Activated naive CD8-positive, alpha-beta T cell treated with anti-CD3 and anti-CD28 coated beads for 36 hours (primary cell): ENCODE data around the gene EMID1. TPM values are rescaled to one million over a fixed set of nuclear protein-coding genes. Genes with fewer than 3 reads are reported as not detected.
"Not testable (repeated sequence)": the region's sequence is repeated elsewhere in the genome, so short reads cannot be mapped to it uniquely, and the experiment has no call there.

Source experiments
- DNase-seq: peaks from one replicate; pipeline ENCODE4 v3.0.0; 2021
- H3K27ac Mint-ChIP-seq: one replicate; pipeline ENCODE4 v1.8.0; 2022; ENCODE audit warnings: mild to moderate bottlenecking, moderate library complexity, mixed read lengths
- H3K27me3 Mint-ChIP-seq: one replicate; pipeline ENCODE4 v1.8.0; 2022; ENCODE audit warnings: mild to moderate bottlenecking, mixed read lengths
- H3K36me3 Mint-ChIP-seq: one replicate; pipeline ENCODE4 v1.8.0; 2021; ENCODE audit warnings: mild to moderate bottlenecking, mixed read lengths
- H3K4me1 Mint-ChIP-seq: one replicate; pipeline ENCODE4 v1.8.0; 2021; ENCODE audit warnings: mixed read lengths
- H3K4me3 Mint-ChIP-seq: one replicate; pipeline ENCODE4 v1.8.0; 2022; ENCODE audit warnings: mild to moderate bottlenecking, moderate library complexity, mixed read lengths
- H3K9me3 Mint-ChIP-seq: one replicate; pipeline ENCODE4 v1.8.0; 2022; ENCODE audit warnings: mixed read lengths
- total RNA-seq, 2 experiments: library from RNA; stranded (reverse); gene quantifications; one replicate each; pipeline ENCODE4 v1.2.3, GENCODE V29; 2021

Gene EMID1
- total RNA-seq, 2 experiments from 2014 or later = not detected

GRCh38 chr22:29226351-29226981, 20.8 kb downstream of the EMID1 start:
- Mint-ChIP-seq H3K4me3 (no peak overlapping the region), H3K27ac (no peak overlapping the region), H3K36me3 (no peaks in the 10 kb centered on the region), H3K27me3 (no peaks in the 10 kb centered on the region), H3K4me1 (no peaks in the 10 kb centered on the region), H3K9me3 (no peaks in the 10 kb centered on the region)
- no peak for DNase-seq

DNA sequence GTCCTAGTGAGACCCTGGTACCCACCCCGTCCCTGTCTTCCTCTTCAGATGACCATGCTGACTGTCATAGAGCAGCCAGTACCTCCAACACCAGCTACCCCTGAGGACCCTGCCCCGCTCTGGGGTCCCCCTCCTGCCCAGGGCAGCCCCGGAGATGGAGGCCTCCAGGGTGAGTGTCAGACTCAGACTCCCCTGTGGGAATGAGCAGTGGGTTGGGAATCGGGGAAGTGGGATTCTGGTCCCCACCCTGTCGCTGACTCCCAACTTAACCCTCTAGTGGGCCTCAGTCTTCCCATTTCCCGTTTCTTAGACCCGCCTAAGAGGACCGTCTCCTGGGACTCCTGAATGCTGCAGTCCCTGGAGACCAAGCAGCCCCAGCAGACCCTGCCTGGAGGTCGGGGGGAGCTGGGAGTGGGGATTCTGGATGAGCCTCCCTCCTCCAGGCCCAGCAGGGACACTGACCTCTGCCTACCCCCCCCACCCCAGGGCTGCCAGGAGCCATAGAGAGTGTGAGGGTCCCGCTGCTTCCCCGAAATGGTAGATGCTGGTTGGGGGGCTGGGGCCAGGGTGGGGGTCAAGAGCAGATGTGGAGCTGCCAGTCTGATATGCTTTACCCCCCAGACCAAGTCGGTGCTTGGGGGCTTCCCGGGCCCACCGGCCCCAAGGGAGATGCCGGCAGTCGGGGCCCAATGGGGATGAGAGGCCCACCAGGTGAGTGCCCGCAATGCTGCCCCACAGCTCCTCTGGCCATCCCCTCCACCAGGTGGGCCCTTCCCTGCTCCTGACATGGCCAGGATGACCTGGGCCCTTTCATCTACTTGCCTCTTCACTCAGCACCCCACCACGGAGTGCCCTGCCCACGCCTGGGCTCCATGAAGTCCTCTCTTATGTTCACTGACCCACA, 25.5 kb downstream of the EMID1 start:
- Mint-ChIP-seq H3K4me3 (no peak overlapping the region), H3K27ac (no peak overlapping the region), H3K27me3 (peaks cover 4% of the 10 kb centered on the region), H3K9me3 (peaks cover 3% of the 10 kb centered on the region), H3K36me3 (no peaks in the 10 kb centered on the region), H3K4me1 (no peaks in the 10 kb centered on the region)
- no peak for DNase-seq

GRCh38 chr22:29231971-29232959, 26.6 kb downstream of the EMID1 start:
- no peak for DNase-seq
- no peak overlapping the region for H3K4me3 Mint-ChIP-seq
- no peaks in the 10 kb centered on the region for H3K36me3 Mint-ChIP-seq
- peaks cover 4% of the 10 kb centered on the region for H3K27me3 Mint-ChIP-seq
- H3K9me3 Mint-ChIP-seq = peaks cover 3% of the 10 kb centered on the region
- H3K4me1 Mint-ChIP-seq = no peaks in the 10 kb centered on the region
- no peak overlapping the region for H3K27ac Mint-ChIP-seq

- Mint-ChIP-seq H3K36me3 (no peaks in the 10 kb centered on the region), H3K4me1 (no peaks in the 10 kb centered on the region)
These were observed 27.7 kb downstream of the EMID1 start for GRCh38 chr22:29233277-29233877.

DNA sequence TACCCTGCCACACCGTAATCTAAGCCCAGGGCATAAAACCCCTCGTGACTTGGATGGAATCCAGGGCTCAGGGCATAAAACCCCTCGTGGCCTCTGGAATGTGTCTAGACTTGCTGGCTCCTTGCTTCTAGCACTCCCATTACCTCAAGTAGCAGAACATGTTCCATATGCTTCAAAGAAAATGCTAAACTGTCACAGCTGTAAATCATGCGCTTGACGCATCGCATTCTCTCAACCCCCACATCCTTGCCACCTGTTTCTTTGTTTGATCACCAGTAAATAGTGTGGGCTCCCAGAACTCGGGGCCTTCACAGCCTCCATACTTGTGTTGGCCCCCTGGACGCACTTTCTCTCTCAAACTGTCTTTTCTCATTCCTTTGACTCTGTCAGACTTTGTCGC, 34.8 kb downstream of the EMID1 start:
- H3K4me3 Mint-ChIP-seq, DNase-seq, H3K36me3 Mint-ChIP-seq, H3K27ac Mint-ChIP-seq, H3K4me1 Mint-ChIP-seq: not testable (repeated sequence)
- peaks cover 31% of the 10 kb centered on the region for H3K27me3 Mint-ChIP-seq
- peaks cover 15% of the 10 kb centered on the region for H3K9me3 Mint-ChIP-seq

More at GRCh38 chr22:29233277-29233877, 27.7 kb downstream of the EMID1 start:
- peaks cover 4% of the 10 kb centered on the region for H3K27me3 Mint-ChIP-seq
- no peak overlapping the region for H3K27ac Mint-ChIP-seq
- H3K4me3 Mint-ChIP-seq = no peak overlapping the region
- DNase-seq = no peak
- H3K9me3 Mint-ChIP-seq = peaks cover 3% of the 10 kb centered on the region

DNA sequence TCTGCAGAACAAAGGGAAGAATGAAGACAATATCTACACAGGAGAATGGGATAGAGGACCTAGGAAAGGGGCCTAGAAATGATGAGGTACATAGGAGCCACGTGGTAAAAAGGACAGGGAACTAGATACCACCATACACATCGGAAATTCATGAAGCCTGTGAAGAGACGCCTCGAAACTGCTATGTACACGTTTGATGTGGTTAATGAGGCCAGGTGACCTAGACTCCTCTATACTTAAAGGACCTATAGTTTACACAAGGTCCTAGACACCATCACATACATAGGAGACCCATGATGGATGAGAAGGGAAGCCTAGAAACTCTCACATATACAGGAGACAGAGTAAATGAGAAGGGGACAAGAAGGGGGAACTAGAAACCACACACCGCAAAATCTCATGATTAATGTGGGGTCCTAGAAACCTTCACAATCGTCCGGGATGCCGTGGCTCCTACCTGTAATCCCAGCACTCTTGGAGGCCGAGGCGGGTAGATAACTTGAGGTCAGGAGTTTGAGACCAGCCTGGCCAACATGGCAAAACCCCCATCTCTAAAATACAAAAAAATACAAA, 38.3 kb downstream of the EMID1 start:
- Mint-ChIP-seq H3K4me3 (no peak overlapping the region), H3K27ac (no peak overlapping the region), H3K4me1 (peaks cover 3% of the 10 kb centered on the region), H3K9me3 (peaks cover 15% of the 10 kb centered on the region), H3K27me3 (peaks cover 32% of the 10 kb centered on the region), H3K36me3 (no peaks in the 10 kb centered on the region)
- no peak for DNase-seq

DNA sequence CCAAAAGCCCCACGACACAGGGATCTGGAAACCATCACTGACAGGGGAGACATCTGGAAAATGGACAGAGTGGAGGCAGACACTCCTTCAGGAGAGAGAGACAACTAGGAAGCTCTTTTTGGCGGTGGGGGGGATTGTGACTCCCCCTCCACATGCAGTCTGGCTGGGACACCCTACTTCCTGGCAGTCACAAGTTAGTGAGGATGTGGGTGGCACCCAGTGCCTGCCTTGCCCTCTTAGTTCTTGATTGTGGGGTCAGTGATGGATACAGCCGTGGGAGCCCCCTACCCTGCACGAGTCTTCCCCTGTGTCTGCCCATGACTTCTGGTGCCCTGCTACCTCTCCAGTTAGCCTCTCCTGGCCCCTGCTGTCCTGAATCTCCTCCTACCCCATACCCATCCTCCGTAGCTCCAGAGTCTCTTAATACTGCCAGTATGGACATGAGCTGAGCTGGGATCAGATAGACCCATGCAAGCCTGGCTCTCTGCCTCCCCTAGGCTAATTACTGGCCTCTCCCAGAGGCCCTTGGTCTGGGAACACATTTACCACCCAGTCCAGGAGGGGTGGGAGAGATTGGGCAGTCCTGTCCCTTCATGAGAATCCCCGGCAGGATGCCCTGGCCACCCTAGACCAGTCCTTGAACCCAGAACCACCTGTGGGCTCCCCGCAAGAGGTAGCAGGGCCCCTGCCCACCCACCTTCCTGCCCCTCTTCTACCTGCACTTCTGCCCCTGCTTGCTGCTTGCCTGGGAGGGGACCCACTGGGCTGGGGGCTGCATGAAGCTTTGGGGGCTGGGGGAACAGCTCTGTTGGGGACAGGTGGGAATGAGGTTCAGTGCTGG, 39.3 kb downstream of the EMID1 start:
- no peak overlapping the region for H3K27ac Mint-ChIP-seq
- H3K4me1 Mint-ChIP-seq = peaks cover 3% of the 10 kb centered on the region
- no peaks in the 10 kb centered on the region for H3K36me3 Mint-ChIP-seq
- peaks cover 12% of the 10 kb centered on the region for H3K9me3 Mint-ChIP-seq
- peaks cover 32% of the 10 kb centered on the region for H3K27me3 Mint-ChIP-seq
- no peak for DNase-seq
- no peak overlapping the region for H3K4me3 Mint-ChIP-seq

- Mint-ChIP-seq H3K4me1 (peaks cover 3% of the 10 kb centered on the region), H3K36me3 (no peaks in the 10 kb centered on the region), H3K4me3 (no peak overlapping the region), H3K27ac (no peak overlapping the region), H3K27me3 (peaks cover 32% of the 10 kb centered on the region), H3K9me3 (peaks cover 12% of the 10 kb centered on the region)
- DNase-seq = peak; percentile 65
These were observed 40.1 kb downstream of the EMID1 start for GRCh38 chr22:29245626-29246385.

GRCh38 chr22:29247891-29248290, 42.2 kb downstream of the EMID1 start:
- not testable (repeated sequence) for H3K27ac Mint-ChIP-seq, H3K36me3 Mint-ChIP-seq, DNase-seq, H3K9me3 Mint-ChIP-seq, H3K4me3 Mint-ChIP-seq, H3K4me1 Mint-ChIP-seq
- peaks cover 22% of the 10 kb centered on the region for H3K27me3 Mint-ChIP-seq

GRCh38 chr22:29251265-29251664, 45.6 kb downstream of the EMID1 start:
- H3K27ac Mint-ChIP-seq = no peak overlapping the region
- H3K4me1 Mint-ChIP-seq = peaks cover 2% of the 10 kb centered on the region
- no peaks in the 10 kb centered on the region for H3K9me3 Mint-ChIP-seq
- no peak for DNase-seq
- H3K27me3 Mint-ChIP-seq = no peaks in the 10 kb centered on the region
- no peaks in the 10 kb centered on the region for H3K36me3 Mint-ChIP-seq
- H3K4me3 Mint-ChIP-seq = no peak overlapping the region

DNA sequence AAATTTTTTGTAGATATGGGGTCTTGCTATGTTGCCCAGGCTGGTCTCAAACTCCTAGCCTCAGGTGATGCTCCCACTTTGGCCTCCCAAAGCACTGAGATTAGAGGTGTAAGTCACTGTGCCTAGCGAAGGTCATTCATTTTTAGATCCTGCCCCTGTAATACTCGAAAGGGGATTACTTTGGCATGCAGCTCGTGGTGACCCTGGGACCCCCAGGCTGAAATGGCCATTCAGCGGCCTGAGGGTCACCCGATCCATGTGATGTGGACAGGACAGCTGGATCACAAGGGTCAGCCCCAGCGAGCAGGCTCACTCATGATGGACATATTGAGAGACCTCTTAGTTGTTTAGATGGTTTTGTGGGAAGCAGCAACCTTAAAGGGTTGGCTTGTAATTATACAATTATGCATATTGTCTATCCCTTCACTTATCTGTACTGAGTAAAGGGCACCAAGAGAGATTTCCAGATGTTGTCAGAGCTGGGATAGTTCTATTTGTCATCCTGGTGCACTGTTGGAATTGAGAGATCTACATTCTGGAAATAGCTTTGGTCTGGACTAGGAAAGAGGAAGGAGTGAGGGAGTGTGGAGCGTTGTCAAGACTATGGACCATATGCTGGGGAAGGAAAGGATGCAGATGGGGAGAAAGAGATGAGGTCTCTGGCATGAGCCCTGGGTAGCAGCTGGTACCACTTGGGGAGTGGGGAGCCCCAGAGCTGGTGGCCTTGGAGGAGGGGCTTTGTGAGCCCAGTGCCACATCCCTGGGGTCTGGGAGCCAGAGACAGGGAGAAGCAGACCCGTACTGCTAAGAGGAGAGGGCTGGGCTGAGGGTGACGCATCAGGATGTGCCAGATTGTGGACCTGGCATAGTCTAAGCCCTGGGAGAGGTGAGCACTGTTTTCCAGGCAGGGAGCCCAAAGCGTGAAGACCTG, 46.5 kb downstream of the EMID1 start:
- DNase-seq = no peak
- H3K36me3 Mint-ChIP-seq = no peaks in the 10 kb centered on the region
- H3K4me1 Mint-ChIP-seq = peaks cover 2% of the 10 kb centered on the region
- no peaks in the 10 kb centered on the region for H3K9me3 Mint-ChIP-seq
- no peaks in the 10 kb centered on the region for H3K27me3 Mint-ChIP-seq
- no peak overlapping the region for H3K4me3 Mint-ChIP-seq
- H3K27ac Mint-ChIP-seq = no peak overlapping the region

DNA sequence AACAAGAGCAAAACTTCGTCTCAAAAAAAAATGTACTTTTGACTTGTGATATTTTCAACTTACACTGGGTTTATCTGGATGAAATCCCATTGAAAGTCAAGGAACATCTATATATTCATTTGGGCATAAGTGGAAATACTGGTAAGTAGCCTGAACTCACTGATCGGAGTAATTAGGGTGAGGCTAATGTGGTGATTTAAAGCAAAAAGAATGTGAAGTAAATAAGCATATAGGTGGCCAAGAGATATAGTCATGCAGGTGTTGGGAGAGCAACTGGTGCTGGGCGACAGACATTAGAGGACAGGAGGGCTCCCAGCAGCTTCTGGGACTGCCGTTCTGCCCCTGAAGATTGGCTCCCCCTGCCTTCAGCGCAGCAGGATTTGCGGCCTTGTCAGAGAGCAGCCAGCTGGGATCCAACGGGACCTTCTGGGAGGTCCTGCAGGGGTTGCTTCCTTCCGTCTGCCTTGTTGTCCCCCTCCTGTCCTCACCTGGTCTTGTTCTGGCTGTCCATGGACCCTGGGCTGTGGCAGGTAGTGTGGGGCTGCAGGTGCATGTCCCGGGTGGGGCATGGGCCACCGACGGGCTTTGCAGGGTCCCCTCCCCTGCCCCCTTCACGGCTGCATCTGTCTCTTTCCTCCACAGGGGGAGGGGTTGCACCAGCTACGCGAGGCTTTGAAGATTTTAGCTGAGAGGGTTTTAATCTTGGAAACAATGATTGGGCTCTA, 48.0 kb downstream of the EMID1 start:
- H3K27me3 Mint-ChIP-seq = no peaks in the 10 kb centered on the region
- H3K36me3 Mint-ChIP-seq = no peaks in the 10 kb centered on the region
- no peak for DNase-seq
- H3K27ac Mint-ChIP-seq = no peak overlapping the region
- H3K4me1 Mint-ChIP-seq = peaks cover 3% of the 10 kb centered on the region
- no peaks in the 10 kb centered on the region for H3K9me3 Mint-ChIP-seq
- no peak overlapping the region for H3K4me3 Mint-ChIP-seq
